Measurements from ENCODE around the gene ZBTB40. TPM values are rescaled to one million over a fixed set of nuclear protein-coding genes. Genes with fewer than 3 reads are reported as not detected.

ZBTB40 gene
- total and polyA plus RNA-seq, 2 of the 13 experiments (the other 11 are each of a cell fraction or from before 2014, with no cell fraction given): 8.8 to 16.5 TPM

DNA sequence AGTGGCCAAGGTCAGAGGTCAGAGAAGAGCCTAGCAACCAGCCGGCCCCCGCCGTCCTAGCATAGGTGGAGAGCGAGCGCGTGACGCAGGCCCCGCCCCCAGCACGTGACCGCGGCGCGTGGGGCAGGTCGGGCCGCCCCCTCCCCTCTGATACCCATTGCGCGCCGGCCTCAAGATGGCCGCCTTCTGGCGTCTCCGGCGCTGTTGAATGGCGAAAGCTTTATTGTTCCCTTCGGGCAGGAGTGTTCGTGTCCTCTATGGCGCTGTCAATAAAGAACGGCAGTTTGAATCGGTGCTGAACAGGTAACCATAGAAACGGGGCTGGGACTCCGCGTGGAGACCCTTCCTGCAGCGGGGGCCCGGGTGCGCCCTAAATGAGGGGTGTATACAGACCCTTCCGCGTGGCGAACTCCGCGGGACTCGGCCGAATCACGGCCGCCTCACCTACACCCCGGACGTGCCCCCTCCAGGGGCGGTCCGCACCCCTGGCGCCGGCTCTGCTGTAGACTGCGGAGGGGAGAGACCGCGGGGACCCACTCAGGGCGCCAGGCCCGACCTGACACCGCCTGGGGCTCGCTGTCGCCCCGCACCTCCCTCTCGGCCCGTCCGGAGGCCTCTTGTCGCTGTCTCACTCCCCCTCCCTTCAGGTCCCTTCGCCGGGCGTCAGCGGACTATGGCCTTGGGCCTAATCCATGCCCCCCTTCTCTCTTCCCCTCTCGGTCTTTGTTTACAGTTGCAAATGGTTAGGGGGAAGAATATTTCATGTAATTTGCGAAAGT is at the start of gene ZBTB40 (continued):
- TF ChIP-seq, protein P1, sequence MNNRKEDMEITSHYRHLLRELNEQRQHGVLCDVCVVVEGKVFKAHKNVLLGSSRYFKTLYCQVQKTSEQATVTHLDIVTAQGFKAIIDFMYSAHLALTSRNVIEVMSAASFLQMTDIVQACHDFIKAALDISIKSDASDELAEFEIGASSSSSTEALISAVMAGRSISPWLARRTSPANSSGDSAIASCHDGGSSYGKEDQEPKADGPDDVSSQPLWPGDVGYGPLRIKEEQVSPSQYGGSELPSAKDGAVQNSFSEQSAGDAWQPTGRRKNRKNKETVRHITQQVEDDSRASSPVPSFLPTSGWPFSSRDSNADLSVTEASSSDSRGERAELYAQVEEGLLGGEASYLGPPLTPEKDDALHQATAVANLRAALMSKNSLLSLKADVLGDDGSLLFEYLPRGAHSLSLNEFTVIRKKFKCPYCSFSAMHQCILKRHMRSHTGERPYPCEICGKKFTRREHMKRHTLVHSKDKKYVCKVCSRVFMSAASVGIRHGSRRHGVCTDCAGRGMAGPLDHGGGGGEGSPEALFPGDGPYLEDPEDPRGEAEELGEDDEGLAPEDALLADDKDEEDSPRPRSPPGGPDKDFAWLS (CRISPR knock-in tag; IDR thresholded peaks at IDR 0.05; ENCODE audit: borderline replicate concordance): no peak; the same call in 1 of the 2 replicates
- TF ChIP-seq SP5 (CRISPR knock-in tag; IDR thresholded peaks at IDR 0.05; ENCODE audit: borderline replicate concordance, low read depth): peak; percentile 84
- TF ChIP-seq CENPT (CRISPR knock-in tag; IDR thresholded peaks at IDR 0.05; ENCODE audit: low read depth): no peak
- TF ChIP-seq MEIS1 (CRISPR knock-in tag; IDR thresholded peaks at IDR 0.05; ENCODE audit: borderline replicate concordance): no peak; the same call in 1 of the 2 replicates
- TF ChIP-seq, protein P2, sequence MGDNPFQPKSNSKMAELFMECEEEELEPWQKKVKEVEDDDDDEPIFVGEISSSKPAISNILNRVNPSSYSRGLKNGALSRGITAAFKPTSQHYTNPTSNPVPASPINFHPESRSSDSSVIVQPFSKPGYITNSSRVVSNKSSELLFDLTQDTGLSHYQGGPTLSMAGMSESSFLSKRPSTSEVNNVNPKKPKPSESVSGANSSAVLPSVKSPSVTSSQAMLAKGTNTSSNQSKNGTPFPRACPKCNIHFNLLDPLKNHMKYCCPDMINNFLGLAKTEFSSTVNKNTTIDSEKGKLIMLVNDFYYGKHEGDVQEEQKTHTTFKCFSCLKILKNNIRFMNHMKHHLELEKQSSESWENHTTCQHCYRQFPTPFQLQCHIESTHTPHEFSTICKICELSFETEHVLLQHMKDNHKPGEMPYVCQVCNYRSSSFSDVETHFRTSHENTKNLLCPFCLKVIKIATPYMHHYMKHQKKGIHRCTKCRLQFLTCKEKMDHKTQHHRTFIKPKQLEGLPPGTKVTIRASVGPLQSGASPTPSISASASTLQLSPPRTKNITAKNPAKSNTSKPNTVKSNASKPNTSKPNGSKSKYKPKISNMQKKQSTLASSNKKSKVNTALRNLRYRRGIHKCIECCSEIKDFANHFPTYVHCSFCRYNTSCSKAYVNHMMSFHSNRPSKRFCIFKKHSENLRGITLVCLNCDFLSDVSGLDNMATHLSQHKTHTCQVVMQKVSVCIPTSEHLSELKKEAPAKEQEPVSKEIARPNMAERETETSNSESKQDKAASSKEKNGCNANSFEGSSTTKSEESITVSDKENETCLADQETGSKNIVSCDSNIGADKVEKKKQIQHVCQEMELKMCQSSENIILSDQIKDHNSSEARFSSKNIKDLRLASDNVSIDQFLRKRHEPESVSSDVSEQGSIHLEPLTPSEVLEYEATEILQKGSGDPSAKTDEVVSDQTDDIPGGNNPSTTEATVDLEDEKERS (CRISPR knock-in tag; IDR thresholded peaks at IDR 0.05): peak; percentile 79
- TF ChIP-seq REPIN1 (CRISPR knock-in tag; IDR thresholded peaks at IDR 0.05; ENCODE audit: borderline replicate concordance, low read depth): peak; percentile 86
- no peak for TF ChIP-seq KLF13 (CRISPR knock-in tag; IDR thresholded peaks at IDR 0.05)
- TF ChIP-seq PPARG (CRISPR knock-in tag; conservative IDR thresholded peaks at IDR 0.05): peak; percentile 74; the same call in 1 of the 2 replicates
- TF ChIP-seq, protein P3, sequence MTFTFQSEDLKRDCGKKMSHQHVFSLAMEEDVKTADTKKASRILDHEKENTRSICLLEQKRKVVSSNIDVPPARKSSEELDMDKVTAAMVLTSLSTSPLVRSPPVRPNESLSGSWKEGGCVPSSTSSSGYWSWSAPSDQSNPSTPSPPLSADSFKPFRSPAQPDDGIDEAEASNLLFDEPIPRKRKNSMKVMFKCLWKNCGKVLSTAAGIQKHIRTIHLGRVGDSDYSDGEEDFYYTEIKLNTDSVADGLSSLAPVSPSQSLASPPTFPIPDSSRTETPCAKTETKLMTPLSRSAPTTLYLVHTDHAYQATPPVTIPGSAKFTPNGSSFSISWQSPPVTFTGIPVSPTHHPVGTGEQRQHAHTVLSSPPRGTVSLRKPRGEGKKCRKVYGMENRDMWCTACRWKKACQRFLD (CRISPR knock-in tag; IDR thresholded peaks at IDR 0.05; ENCODE audit: borderline replicate concordance): no peak
- no peak for TF ChIP-seq SP140L (CRISPR knock-in tag; IDR thresholded peaks at IDR 0.05; ENCODE audit: borderline replicate concordance)
- TF ChIP-seq ZNF724P (CRISPR knock-in tag; IDR thresholded peaks at IDR 0.05; ENCODE audit: borderline replicate concordance): no peak
- TF ChIP-seq ZNF34 (CRISPR knock-in tag; IDR thresholded peaks at IDR 0.05; ENCODE audit: borderline replicate concordance): peak; percentile 57; the same call in 1 of the 2 replicates
- TF ChIP-seq MIER2 (CRISPR knock-in tag; IDR thresholded peaks at IDR 0.05): peak; percentile 54; the same call in 1 of the 2 replicates
- no peak for TF ChIP-seq PTBP1 (IDR thresholded peaks at IDR 0.05; ENCODE audit: low read depth, low read length, poor library complexity, severe bottlenecking)
- TF ChIP-seq, protein P4, sequence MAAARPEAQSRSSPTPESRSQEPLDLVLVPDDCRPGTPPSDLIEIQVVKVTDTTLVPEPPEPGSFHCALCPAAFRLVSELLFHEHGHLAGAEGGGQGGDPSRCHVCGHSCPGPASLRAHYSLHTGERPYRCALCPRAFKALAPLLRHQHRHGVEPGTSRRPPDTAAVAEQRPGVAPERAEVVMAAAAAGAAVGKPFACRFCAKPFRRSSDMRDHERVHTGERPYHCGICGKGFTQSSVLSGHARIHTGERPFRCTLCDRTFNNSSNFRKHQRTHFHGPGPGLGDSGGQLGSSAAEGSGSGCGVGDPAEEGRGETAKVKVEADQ (CRISPR knock-in tag; IDR thresholded peaks at IDR 0.05; ENCODE audit: borderline replicate concordance): peak; percentile 76; the same call in 1 of the 2 replicates
- TF ChIP-seq, protein P5, sequence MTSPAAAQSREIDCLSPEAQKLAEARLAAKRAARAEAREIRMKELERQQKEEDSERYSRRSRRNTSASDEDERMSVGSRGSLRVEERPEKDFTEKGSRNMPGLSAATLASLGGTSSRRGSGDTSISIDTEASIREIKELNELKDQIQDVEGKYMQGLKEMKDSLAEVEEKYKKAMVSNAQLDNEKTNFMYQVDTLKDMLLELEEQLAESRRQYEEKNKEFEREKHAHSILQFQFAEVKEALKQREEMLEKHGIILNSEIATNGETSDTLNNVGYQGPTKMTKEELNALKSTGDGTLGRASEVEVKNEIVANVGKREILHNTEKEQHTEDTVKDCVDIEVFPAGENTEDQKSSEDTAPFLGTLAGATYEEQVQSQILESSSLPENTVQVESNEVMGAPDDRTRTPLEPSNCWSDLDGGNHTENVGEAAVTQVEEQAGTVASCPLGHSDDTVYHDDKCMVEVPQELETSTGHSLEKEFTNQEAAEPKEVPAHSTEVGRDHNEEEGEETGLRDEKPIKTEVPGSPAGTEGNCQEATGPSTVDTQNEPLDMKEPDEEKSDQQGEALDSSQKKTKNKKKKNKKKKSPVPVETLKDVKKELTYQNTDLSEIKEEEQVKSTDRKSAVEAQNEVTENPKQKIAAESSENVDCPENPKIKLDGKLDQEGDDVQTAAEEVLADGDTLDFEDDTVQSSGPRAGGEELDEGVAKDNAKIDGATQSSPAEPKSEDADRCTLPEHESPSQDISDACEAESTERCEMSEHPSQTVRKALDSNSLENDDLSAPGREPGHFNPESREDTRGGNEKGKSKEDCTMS (CRISPR knock-in tag; conservative IDR thresholded peaks at IDR 0.05): no peak

Measured in HepG2 (cell line).